Measurements from ENCODE around the gene ERCC6.

ERCC6 gene

DNA sequence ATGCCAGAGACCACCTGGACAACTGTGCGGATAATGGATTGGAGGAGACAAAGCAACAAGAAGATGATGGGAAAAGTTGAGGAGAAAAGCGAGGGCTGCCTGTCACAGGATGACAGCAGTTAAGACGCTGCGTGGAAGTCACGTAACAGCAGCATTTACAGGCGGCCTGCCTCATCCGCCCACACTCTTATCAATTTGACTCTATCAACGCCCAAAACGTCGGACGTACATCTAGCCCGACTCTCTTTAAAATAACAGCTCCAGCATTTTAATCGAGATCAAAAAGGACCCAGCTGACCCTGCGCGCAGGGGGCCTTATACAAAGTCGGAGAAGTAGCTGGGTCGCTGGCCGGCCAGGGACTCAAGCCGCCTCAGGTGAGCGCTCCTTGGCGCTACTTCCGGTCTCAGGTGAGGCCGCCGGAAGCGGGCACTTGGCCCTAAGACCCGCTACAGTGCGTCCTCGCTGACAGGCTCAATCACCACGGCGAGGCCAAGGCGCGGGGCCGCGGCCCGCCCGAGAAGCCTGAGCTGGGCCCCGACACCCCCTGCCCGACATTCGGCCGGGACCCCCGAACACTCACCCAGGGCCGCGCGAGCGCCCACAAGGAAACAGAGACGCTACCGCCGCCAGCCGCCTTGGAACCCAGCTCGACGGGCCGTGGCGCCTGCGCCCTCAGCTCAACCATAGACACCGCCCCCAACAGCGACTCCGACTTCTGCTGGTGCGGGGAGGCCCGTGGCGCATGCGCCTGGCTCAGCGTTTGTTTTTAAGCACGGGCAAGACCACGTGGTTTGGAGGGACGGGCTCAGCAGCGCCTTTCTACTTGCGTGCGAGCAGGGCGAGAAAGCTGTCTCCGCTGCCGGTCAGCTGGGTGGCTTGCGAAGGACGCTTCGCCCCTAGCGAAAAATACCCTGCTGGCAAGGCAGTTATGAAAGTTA, at the start of gene ERCC6:
TSS of gene ERCC6 (minus strand) at position 741 of the 939 bp plus-strand sequence.
- DNase-seq (ENCODE audit: low read depth, low spot score) = peak; percentile 93
- peak within 1 kb of the TSS; percentile 86 for H3K27ac ChIP-seq

DNA sequence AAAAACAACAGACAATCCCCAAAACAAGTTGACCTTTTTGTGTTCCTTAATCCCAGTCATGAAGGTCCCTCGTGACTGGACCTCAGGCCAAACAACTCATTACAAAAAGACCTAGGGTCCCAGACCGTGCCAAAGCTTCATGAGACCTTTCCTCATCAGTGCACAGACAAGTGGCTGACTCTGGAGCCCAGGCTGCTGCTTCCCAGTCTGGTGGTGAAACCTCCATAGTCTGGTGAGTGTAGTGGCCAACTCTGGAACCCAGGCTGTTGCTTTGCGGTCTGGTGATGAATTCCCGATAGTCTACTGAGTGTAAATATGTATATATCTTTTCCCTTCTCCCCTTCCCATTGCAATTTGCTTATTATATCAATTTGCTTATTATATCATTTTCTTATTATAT, 49.1 kb upstream of the ERCC6 start:
- DNase-seq (ENCODE audit: low read depth, low spot score) = no peak

DNA sequence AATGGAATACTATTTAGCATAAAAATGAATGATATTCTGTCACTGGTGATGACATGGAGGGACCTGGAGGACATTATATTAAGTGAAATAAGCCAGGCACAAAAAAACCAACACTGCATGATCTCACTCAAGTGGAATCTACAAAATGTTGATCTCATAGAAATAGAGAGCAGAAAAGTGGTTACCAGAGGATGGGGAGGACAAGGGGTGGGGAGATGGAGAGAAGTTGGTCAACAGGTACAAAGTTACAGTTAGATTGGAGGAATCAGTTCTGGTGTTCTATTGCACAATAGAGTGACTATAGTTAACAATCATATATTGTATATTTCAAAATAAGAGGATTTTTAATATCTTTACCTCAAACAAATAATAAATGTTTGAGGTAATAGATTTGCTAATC, 46.5 kb upstream of the ERCC6 start:
- DNase-seq (ENCODE audit: low read depth, low spot score) = no peak
- no peak overlapping the region for H3K27ac ChIP-seq

More for the DNA sequence above, 49.1 kb upstream of the ERCC6 start:
- H3K27ac ChIP-seq = no peak overlapping the region

DNA sequence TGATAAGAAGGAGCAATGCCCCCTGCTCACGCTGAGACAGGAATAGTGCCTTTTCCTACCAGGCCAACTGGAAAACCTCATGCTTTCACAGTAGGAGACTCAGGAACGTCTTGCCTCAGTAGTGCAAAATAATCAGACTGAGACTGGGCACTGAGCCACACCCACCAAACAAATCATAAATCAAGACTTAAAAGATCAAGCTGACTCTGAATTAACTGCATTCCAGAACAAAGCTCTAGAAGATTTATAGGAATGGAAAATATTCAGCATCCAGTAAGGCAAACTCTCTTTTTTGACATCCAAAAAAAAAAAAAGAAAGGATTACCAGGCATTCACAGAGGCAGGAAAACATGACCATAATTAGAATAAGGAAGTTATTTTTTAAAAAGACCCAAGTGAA, 40.7 kb upstream of the ERCC6 start:
- no peak overlapping the region for H3K27ac ChIP-seq
- no peak for DNase-seq (ENCODE audit: low read depth, low spot score)

DNA sequence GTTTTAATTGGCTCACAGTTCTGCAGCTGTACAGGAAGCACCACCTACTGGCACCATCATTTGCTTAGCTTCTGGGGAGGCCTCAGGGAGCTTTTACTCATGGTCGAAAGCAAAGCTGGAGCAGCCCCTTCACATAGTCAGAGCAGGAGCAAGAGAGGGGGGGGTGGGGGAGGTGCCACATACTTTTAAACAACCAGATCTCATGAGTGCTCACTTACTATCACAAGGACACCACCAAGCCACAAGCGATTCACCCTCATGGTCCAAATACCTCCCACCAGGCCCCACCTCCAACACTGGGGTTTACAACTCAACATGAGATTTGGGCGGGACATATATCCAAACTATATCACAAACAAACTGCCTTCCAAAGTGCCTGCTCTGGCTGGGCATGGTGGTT, 39.5 kb upstream of the ERCC6 start:
- no peak for DNase-seq (ENCODE audit: low read depth, low spot score)
- H3K27ac ChIP-seq = no peak overlapping the region

DNA sequence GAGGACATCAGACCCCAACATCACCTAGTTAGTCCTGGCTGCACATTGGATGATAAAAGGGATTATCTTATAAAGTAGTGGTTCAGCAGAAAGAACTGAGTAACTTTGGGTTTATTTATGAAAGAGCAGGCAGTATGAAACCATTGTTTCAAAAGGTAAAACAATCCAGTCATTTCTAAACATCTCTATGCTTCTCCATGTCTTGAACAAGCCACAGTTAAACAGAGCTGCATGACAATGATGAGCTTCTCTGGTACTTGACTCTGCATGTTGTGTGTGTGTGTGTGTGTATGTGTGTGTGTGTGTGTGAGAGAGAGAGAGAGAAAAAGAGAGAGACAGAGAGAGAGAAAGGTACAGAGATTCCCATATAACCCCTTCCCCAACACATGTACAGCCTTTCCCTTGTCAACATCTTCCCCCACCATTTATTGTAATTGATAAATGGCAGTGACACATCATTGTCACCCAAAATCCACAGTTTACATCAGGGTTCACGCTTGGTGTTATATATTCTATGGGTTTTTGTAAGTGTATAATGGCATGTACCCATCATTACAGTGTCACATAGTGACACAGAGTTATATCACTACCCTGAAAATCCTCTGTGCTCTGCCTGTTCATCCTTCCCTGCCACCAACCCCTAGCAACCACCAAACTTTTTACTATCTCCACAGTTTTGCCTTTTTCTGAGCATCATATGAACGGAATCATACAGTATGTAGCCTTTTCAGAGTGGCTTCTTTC, 38.4 kb upstream of the ERCC6 start:
- no peak overlapping the region for H3K27ac ChIP-seq
- DNase-seq (ENCODE audit: low read depth, low spot score) = no peak

DNA sequence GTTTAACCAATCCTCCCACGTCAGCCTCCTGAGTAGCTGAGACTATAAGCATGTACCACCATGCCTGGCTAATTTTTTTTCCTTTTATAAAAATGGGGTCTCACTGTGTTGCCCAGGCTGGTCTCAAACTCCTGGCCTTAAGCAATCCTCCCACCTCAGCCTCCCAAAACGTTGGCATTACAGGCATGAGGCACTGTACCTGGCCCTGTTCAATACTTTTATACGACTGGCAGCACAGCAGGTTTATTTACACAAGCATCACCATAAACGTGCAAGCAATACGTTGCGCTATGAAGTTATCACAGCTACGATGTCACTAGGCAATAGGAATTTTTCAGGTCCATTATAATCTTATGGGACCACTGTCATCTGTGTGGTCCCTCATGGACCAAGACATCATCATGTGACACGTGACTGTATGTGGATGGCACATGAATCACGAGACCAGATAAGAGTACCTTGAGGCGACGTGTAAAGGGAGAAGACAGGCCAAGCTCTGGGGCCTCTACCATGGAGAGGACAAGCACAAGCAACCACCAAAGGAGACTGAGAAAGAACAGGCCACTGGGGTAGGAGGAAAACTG, 36.7 kb upstream of the ERCC6 start:
- no peak for DNase-seq (ENCODE audit: low read depth, low spot score)
- no peak overlapping the region for H3K27ac ChIP-seq

DNA sequence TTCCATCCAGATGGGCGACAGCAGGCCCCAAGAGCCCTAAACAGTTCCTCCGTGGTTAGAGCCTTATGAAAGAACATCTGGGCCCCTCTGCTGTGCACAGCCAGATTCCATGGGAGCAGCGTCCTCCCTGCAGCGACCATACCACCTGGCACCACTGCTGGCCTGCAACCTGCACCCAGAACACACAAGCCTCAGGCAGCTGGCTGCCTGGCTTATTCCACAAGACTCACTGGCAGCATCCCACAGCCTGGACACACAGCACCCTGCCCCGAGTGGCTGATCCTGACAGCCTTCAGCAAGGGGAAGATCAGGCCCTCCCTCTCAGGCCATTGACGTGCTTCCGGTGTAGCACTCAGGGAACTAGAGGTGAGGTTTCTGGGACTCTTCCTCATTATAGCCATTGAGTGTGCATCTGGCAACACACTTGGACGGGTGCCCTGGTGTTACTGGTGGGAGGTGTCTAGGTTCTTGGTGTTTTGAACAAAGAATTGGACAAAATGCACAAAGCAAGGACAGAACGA, 33.7 kb upstream of the ERCC6 start:
- no peak overlapping the region for H3K27ac ChIP-seq
- DNase-seq (ENCODE audit: low read depth, low spot score) = no peak

DNA sequence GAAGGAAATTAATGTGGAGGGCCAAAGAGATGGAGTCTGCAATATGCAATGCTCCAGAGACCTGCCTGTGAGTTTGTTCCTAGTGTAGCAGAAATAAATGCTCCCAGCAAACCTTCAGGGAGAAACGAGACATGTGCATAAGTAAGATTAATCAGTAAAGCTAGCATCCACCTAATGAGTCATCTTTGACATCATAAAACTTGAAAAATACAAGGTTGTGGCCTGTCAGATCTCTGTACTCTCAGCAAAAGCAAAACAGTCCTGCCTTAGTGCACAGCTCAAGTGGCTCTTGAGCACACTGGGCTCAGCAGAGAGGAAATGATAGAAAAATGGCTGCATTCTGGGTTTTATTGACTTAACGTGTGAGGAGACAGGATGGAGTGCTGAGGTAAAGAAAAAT, 32.5 kb upstream of the ERCC6 start:
- H3K27ac ChIP-seq = no peak overlapping the region

DNA sequence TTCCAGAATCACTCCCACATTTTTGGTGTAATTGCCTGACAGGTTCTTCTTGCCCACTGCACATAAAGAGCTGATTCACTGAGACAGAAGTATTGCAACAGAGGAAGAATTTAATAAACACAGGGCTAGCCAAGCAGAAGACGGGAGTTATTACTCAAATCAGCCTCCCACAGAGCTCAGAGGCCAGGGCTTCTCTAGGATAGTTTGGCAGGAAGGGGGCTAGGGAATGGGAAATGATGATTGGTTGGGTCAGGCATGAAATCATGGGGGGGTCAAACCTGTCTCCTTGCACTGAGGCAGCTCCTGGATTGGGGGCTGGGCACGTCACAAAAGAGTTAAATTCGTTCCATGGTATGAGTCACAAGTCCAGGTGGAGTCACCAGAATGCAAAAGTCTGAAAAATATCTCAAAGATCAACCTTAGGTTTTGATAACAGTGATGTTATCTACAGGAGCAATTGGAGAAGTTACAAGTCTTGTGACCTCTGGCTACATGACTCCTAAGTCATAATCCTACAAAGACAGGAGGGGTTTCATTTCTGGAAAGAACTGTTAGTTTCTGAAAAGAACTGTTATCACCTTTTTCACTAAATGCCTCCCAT, 30.2 kb upstream of the ERCC6 start:
- peak; percentile 40 for DNase-seq (ENCODE audit: low read depth, low spot score)
- H3K27ac ChIP-seq = peak overlapping the region; percentile 66

More for the DNA sequence above, 32.5 kb upstream of the ERCC6 start:
- no peak for DNase-seq (ENCODE audit: low read depth, low spot score)

DNA sequence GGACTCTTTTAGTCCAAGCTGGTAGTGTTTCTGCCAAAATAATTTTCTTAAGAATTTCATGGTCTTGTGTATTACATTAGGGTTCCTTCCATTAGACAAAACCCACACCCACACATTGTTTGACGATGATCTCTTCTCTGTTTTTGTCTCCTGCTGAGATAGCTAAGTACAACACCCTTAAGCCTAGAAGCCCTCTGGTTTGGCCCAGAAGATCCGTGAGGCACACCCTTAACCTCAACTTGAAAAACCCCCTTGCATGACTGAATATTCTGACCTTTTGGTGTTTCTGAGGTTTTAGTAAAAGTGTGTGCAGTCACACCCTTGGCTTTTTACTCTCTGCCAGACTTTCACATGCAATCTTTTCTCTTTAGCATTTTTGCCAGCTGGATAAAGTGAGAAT, 29.3 kb upstream of the ERCC6 start:
- no peak for DNase-seq (ENCODE audit: low read depth, low spot score)
- H3K27ac ChIP-seq = peak overlapping the region; percentile 66

DNA sequence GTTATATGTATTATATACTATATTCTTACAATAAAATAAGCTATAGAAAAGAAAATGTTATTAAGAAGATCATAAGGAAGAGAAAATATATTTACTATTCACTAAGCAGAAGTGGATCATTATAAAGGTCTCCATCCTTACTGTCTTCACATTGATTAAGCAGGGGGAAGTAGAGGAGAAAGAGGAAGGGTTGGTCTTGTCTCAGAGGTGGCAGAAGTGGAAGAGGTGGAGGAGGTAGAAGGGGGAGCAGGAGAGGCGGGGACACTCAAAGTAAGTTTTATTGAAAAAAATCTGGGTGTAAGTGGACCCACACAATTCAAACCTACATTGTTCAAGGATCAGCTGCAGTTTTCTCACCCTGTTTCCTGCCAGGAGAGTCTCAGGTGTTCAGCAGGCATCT, 28.9 kb upstream of the ERCC6 start:
- peak overlapping the region; percentile 66 for H3K27ac ChIP-seq
- no peak for DNase-seq (ENCODE audit: low read depth, low spot score)

DNA sequence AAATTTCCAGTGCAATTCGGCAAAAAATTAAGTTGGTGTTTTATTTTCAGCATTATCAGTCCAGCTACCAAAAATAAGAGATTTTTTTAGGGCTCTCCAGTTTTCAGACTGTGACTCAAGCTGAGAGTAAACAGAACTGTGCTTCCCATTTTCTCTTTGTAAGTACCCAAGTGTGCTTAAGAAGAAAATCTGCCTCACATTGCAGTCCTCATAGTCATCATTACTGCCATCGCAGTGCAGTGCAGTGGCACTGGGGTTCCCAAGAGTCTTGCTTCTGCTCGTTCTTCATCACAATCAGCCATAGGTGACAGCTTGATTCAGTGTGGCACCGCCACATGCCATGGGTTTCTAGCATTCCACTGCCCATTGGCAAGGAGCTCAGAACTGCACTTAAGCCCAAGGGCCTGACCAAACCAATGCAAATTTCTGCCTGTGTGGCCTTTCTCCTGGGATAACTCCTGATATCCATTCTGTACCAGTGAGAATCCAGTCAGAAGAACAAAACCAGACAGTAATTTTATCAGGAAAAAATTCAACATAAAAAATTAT, 25.6 kb upstream of the ERCC6 start:
- H3K27ac ChIP-seq = no peak overlapping the region
- no peak for DNase-seq (ENCODE audit: low read depth, low spot score)

DNA sequence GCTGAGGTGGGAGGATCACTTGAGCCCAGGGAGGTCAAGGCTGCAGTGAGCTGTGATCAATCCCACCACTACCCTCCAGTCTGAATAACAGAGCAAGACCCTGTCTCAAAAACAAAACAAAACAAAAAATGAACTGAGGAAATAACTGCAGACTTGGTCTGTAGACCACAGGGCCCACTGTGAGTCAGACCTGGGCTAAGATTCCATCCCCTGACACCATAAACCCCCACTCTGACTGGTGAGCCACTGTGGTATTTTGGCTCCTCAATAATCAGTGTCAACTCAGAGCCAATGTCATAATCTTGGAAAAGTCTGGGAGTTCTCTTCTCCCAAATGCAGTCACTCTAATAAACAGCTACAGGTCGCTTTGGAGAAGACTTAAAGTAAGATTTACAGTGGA, 24.0 kb upstream of the ERCC6 start:
- DNase-seq (ENCODE audit: low read depth, low spot score) = no peak
- H3K27ac ChIP-seq = no peak overlapping the region

DNA sequence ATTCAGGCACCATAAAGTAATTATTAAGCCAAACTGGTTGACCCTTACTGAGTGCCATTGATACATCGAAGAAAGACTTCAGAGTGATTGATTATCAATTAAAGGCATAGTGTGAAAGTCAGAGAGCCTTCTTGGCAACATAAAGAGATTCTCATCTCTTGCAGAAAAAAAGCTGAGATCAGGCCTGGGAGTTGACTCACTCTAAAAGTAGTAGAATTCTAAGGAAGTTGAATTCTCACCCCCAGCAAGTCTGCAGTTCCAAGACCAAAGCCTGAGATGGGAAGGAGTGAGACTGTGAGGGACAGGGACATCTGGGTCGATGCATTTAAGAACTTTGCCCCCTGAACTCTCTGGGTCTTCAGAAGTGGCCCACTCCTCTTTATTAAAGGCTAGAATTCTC, 21.6 kb upstream of the ERCC6 start:
- H3K27ac ChIP-seq = no peak overlapping the region
- no peak for DNase-seq (ENCODE audit: low read depth, low spot score)

DNA sequence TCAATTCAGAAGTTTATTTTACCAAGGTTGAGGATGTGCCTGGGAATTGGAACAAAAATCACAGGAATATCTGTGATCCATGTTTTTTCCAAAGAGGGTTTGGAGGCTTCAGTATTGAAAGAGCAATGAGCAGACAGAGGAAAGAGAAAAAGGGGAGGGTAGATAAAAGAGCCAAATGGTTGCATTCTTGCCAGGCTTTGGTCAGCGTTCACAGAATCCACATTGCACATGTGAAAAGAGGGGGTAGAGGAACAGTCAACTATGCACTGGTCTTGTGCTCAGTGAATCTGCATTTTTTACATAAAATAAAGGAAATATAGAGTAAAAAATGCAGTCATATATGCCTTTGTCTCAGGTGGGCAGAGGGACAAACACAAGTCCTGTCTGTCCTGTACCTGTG, 20.6 kb upstream of the ERCC6 start:
- H3K27ac ChIP-seq = no peak overlapping the region
- DNase-seq (ENCODE audit: low read depth, low spot score) = no peak

DNA sequence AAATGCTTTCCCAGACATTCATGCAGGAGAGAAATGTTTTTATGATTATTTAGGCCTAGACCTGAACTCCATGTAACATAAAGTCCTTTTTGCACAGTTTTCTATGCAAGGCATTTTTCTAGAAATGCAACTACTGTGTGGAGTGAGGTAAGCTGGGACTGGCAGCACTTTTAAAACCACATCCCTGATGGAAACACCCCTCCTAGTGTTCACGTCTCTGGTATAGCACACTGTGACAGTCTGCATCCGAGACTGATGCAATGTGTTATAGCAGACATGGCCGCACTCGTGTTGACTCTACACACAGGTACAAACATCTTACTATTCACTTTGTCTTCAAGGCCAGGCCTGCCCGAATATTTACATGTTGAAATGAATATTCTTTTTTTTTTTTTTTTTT, 19.3 kb upstream of the ERCC6 start:
- DNase-seq (ENCODE audit: low read depth, low spot score) = no peak
- H3K27ac ChIP-seq = no peak overlapping the region

DNA sequence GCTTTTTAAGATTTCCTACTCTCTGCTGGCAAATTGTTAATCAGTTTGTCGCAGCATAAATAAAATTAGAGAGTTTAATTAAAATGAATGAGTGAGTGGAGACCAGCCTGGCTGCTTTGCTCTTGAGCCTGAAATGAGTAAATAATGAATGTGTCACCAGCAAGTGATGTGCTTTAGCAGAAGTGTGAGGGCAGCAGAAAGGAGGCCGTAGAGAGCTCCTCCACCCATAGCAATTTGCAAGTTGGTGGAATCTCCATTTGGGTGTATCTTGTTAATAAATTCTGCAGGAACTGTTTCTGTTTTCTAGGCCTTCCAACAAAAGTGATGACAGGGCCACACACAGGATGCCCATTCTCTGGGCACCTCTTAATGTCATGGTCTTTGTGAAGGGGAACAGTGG, 18.8 kb upstream of the ERCC6 start:
- DNase-seq (ENCODE audit: low read depth, low spot score) = no peak
- no peak overlapping the region for H3K27ac ChIP-seq

DNA sequence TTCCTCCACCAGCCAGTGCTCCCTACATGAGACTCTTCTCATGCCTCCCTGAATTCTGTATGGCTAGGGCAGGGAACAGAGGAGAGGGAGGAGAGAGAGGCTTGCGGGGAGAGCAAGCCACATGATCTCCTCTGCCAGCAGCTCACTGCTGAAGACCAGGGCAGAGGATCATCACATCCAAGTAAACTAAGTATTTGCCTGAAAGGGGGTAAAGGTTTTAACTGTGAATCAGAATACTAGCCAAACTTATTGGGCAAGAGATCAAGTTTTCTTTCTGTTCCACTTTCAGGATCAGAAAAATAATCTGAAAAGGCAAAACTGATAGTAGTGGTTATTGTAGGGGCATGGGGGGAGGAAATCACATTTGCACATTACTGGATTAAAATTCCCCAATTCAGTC, 17.8 kb upstream of the ERCC6 start:
- no peak for DNase-seq (ENCODE audit: low read depth, low spot score)

DNA sequence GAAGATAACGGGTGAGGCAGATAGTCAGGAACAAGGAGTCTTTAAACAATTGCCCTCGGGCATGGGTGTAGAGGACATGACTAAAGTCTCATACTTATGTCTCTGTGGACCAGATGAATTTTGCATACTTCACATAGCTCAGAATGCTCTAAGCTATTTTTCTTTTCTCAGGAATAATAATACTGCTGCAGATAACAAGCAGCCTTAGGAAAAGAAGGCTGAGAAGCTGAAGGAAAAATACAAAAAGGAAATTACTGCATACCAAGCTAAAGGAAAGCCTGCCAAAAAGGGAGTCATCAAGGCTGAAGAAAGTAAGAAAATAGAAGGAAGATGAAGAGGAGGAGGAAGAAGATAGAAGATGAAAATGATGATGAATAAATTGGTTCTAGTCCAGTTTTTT, 13.4 kb upstream of the ERCC6 start:
- peak overlapping the region; percentile 98 for H3K27ac ChIP-seq
- peak; percentile 59 for DNase-seq (ENCODE audit: low read depth, low spot score)

More for the DNA sequence above, 17.8 kb upstream of the ERCC6 start:
- H3K27ac ChIP-seq = no peak overlapping the region

Data from epithelial cell of prostate (primary cell).